Progenitor cell of endocrine pancreas (in vitro differentiated cells): ENCODE data around the gene GRIN2A. TPM values are rescaled to one million over a fixed set of nuclear protein-coding genes. Genes with fewer than 3 reads are reported as not detected.
"Not testable (repeated sequence)": the region's sequence is repeated elsewhere in the genome, so short reads cannot be mapped to it uniquely, and the experiment has no call there.

Experiments used
- DNase-seq: peaks from one replicate; pipeline ENCODE4 v3.0.0; 2021; ENCODE audit warnings: low spot score; ENCODE audit not compliant: unreplicated experiment
- H3K27ac Mint-ChIP-seq: 2 replicates; pipeline ENCODE4 v1.8.0; 2021; ENCODE audit warnings: mild to moderate bottlenecking, moderate library complexity, mixed read lengths
- H3K27me3 Mint-ChIP-seq: 2 replicates; pipeline ENCODE4 v1.8.0; 2021; ENCODE audit warnings: mixed read lengths
- H3K36me3 Mint-ChIP-seq: 2 replicates; pipeline ENCODE4 v1.8.0; 2022; ENCODE audit warnings: mixed read lengths; ENCODE audit not compliant: insufficient read depth
- H3K4me1 Mint-ChIP-seq: 2 replicates; pipeline ENCODE4 v1.8.0; 2021; ENCODE audit warnings: low read depth, mixed read lengths
- H3K4me3 Mint-ChIP-seq: 2 replicates; pipeline ENCODE4 v1.8.0; 2021; ENCODE audit warnings: low read depth, mild to moderate bottlenecking, moderate library complexity, mixed read lengths
- H3K9me3 Mint-ChIP-seq: 2 replicates; pipeline ENCODE4 v1.8.0; 2021; ENCODE audit warnings: low read depth, mixed read lengths
- CTCF ChIP-seq: fragments of 200-600 bp; sonication (generic); IDR thresholded peaks from one replicate; pipeline ENCODE4 v1.5.0; 2021; ENCODE audit warnings: antibody characterized with exemption, mild to moderate bottlenecking; ENCODE audit not compliant: unreplicated experiment
- total RNA-seq: library from RNA; stranded (reverse); gene quantifications from 2 replicates; pipeline ENCODE4 v1.2.1, GENCODE V29; 2021

The GRIN2A gene
- total RNA-seq, 1 donor from 2014 or later: 1.7 TPM

GRCh38 chr16:9885876-9886275, 296.4 kb downstream of the GRIN2A start:
- H3K36me3 Mint-ChIP-seq: no peaks in the 10 kb centered on the region
- DNase-seq: no peak
- no peak overlapping the region for H3K4me3 Mint-ChIP-seq
- no peaks in the 10 kb centered on the region for H3K4me1 Mint-ChIP-seq
- peaks cover 10% of the 10 kb centered on the region for H3K27me3 Mint-ChIP-seq
- H3K27ac Mint-ChIP-seq: no peak overlapping the region
- no peaks in the 10 kb centered on the region for H3K9me3 Mint-ChIP-seq
- no peak for TF ChIP-seq CTCF

- no peak for TF ChIP-seq CTCF
- H3K27me3 Mint-ChIP-seq: peaks cover 10% of the 10 kb centered on the region
- no peaks in the 10 kb centered on the region for H3K36me3 Mint-ChIP-seq
- H3K9me3 Mint-ChIP-seq: no peaks in the 10 kb centered on the region
- H3K27ac Mint-ChIP-seq: no peak overlapping the region
- H3K4me3 Mint-ChIP-seq: no peak overlapping the region
- no peak for DNase-seq
- no peaks in the 10 kb centered on the region for H3K4me1 Mint-ChIP-seq
These were observed 296.8 kb downstream of the GRIN2A start for GRCh38 chr16:9885467-9885866.

GRCh38 chr16:9875981-9876380, 306.2 kb downstream of the GRIN2A start:
- not testable (repeated sequence) for H3K9me3 Mint-ChIP-seq, DNase-seq, H3K36me3 Mint-ChIP-seq, H3K4me1 Mint-ChIP-seq, H3K27me3 Mint-ChIP-seq, H3K4me3 Mint-ChIP-seq, H3K27ac Mint-ChIP-seq

GRCh38 chr16:9874219-9874618, 308.0 kb downstream of the GRIN2A start:
- no peaks in the 10 kb centered on the region for H3K27me3 Mint-ChIP-seq
- no peak for TF ChIP-seq CTCF

GRCh38 chr16:9870962-9871361, 311.3 kb downstream of the GRIN2A start:
- Mint-ChIP-seq H3K9me3 (no peaks in the 10 kb centered on the region), H3K27ac (no peak overlapping the region), H3K4me1 (no peaks in the 10 kb centered on the region), H3K4me3 (no peak overlapping the region), H3K36me3 (no peaks in the 10 kb centered on the region), H3K27me3 (no peaks in the 10 kb centered on the region)
- DNase-seq: no peak
- no peak for TF ChIP-seq CTCF

More at GRCh38 chr16:9874219-9874618, 308.0 kb downstream of the GRIN2A start:
- H3K36me3 Mint-ChIP-seq: no peaks in the 10 kb centered on the region
- H3K4me1 Mint-ChIP-seq: no peaks in the 10 kb centered on the region
- H3K27ac Mint-ChIP-seq: no peak overlapping the region
- DNase-seq: no peak
- H3K9me3 Mint-ChIP-seq: no peaks in the 10 kb centered on the region
- no peak overlapping the region for H3K4me3 Mint-ChIP-seq

- Mint-ChIP-seq H3K9me3 (no peaks in the 10 kb centered on the region), H3K27me3 (no peaks in the 10 kb centered on the region), H3K4me3 (no peak overlapping the region), H3K36me3 (no peaks in the 10 kb centered on the region), H3K27ac (no peak overlapping the region), H3K4me1 (no peaks in the 10 kb centered on the region)
- TF ChIP-seq CTCF: no peak
- DNase-seq: no peak
These were observed 312.5 kb downstream of the GRIN2A start for GRCh38 chr16:9869776-9870175.
